Neural cell (in vitro differentiated cells): ENCODE measurements around the gene FANCC. TPM values are rescaled to one million over a fixed set of nuclear protein-coding genes. Genes with fewer than 3 reads are reported as not detected.

ENCODE experiments used
- H2AFZ ChIP-seq: fragments of 200-600, 300-800 bp; sonication (generic), shearing (Covaris generic); 2 replicates; pipeline ENCODE4 v1.6.0; 2014; ENCODE audit warnings: low read depth, mild to moderate bottlenecking, antibody characterized with exemption, low read length, moderate library complexity
- H3F3A ChIP-seq: fragments of 200-600 bp; shearing (Covaris generic); 2 replicates; pipeline ENCODE4 v1.6.1; 2016; ENCODE audit warnings: mild to moderate bottlenecking, moderate library complexity, mixed read lengths, antibody characterized with exemption, low read length; ENCODE audit not compliant: insufficient read depth, poor library complexity, severe bottlenecking
- H3K27ac ChIP-seq: fragments of 200-600, 300-800 bp; sonication (generic), shearing (Covaris generic); 2 replicates; pipeline ENCODE4 v1.5.1; 2014; ENCODE audit warnings: mild to moderate bottlenecking, low read length, moderate library complexity
- H3K27me3 ChIP-seq: fragments of 300-800, 200-600 bp; sonication (generic), shearing (Covaris generic); 2 replicates; pipeline ENCODE4 v1.6.0; 2014; ENCODE audit warnings: mild to moderate bottlenecking, low read depth, low read length, moderate library complexity; ENCODE audit not compliant: insufficient read depth
- H3K36me3 ChIP-seq: fragments of 300-800, 200-600 bp; sonication (generic), shearing (Covaris generic); 2 replicates; pipeline ENCODE4 v1.5.1; 2014; ENCODE audit warnings: mild to moderate bottlenecking, antibody characterized with exemption, low read length, moderate library complexity; ENCODE audit not compliant: insufficient read depth
- H3K4me2 ChIP-seq: fragments of 300-800, 200-600 bp; sonication (generic), shearing (Covaris generic); 2 replicates; pipeline ENCODE4 v1.6.0; 2014; ENCODE audit warnings: mild to moderate bottlenecking, low read length
- H3K4me3 ChIP-seq: fragments of 300-800, 200-600 bp; sonication (generic), shearing (Covaris generic); 2 replicates; pipeline ENCODE4 v1.5.1; 2014; ENCODE audit warnings: mild to moderate bottlenecking, low read length, moderate library complexity
- H3K79me2 ChIP-seq: fragments of 200-600 bp; shearing (Covaris generic); replicated peaks from 2 replicates; pipeline ENCODE4 v1.6.0; 2014; ENCODE audit warnings: mild to moderate bottlenecking, low read length, moderate library complexity; ENCODE audit not compliant: insufficient read depth
- H3K9ac ChIP-seq: fragments of 300-800, 200-600 bp; sonication (generic), shearing (Covaris generic); 2 replicates; pipeline ENCODE4 v1.6.1; 2016; ENCODE audit warnings: mild to moderate bottlenecking, low read length, mixed read lengths
- H3K9me2 ChIP-seq: fragments of 200-600 bp; shearing (Covaris generic); 2 replicates; pipeline ENCODE4 v1.6.1; 2016; ENCODE audit warnings: mild to moderate bottlenecking, low read length, mixed read lengths; ENCODE audit not compliant: insufficient read depth
- H3K9me3 ChIP-seq: fragments of 200-600, 300-800 bp; sonication (generic), shearing (Covaris generic); 2 replicates; pipeline ENCODE4 v1.6.1; 2016; ENCODE audit warnings: mild to moderate bottlenecking, mixed run types, low read length, moderate library complexity, mixed read lengths
- H4K20me1 ChIP-seq: fragments of 200-600 bp; shearing (Covaris generic); 2 replicates; pipeline ENCODE4 v1.6.1; 2016; ENCODE audit warnings: mild to moderate bottlenecking, mixed run types; ENCODE audit not compliant: insufficient read depth
- CTCF ChIP-seq: fragments of 450-650 bp; IDR thresholded peaks from 2 replicates; pipeline ENCODE4 v1.5.1; 2014; ENCODE audit warnings: antibody characterized with exemption, mild to moderate bottlenecking, moderate library complexity; ENCODE audit not compliant: poor library complexity, severe bottlenecking
- EP300 ChIP-seq: fragments of 450-650 bp; conservative IDR thresholded peaks from 2 replicates; pipeline ENCODE4 v1.6.1; 2014; ENCODE audit warnings: antibody characterized with exemption, mild to moderate bottlenecking, moderate library complexity; ENCODE audit not compliant: poor library complexity, severe bottlenecking
- EZH2 ChIP-seq: fragments of 200-600, 300-800 bp; shearing (Covaris generic), sonication (generic); IDR thresholded peaks from 2 replicates; pipeline ENCODE4 v1.6.1; 2014; ENCODE audit warnings: antibody characterized with exemption, low read length, borderline replicate concordance, mild to moderate bottlenecking; ENCODE audit not compliant: insufficient read depth, poor library complexity, severe bottlenecking
- MXI1 ChIP-seq: fragments of 450-650 bp; conservative IDR thresholded peaks from 2 replicates; pipeline ENCODE4 v1.6.1; 2014; ENCODE audit warnings: antibody characterized with exemption, mild to moderate bottlenecking; ENCODE audit not compliant: poor library complexity, severe bottlenecking
- POLR2AphosphoS5 ChIP-seq: IDR thresholded peaks from 2 replicates; pipeline ENCODE4 v1.6.1; 2012
- RAD21 ChIP-seq: fragments of 450-650 bp; conservative IDR thresholded peaks from 2 replicates; pipeline ENCODE4 v1.6.1; 2014; ENCODE audit warnings: antibody characterized with exemption, mild to moderate bottlenecking, moderate library complexity
- REST ChIP-seq: IDR thresholded peaks from 2 replicates; pipeline ENCODE4 v1.6.1; 2012; ENCODE audit warnings: borderline replicate concordance
- SMC3 ChIP-seq: fragments of 450-650 bp; conservative IDR thresholded peaks from 2 replicates; pipeline ENCODE4 v1.6.1; 2014; ENCODE audit warnings: antibody characterized with exemption, mild to moderate bottlenecking, moderate library complexity; ENCODE audit not compliant: poor library complexity
- TAF1 ChIP-seq: IDR thresholded peaks from 2 replicates; pipeline ENCODE4 v1.6.1; 2012; ENCODE audit warnings: low read depth
- polyA plus RNA-seq: library from polyadenylated mRNA; depleted of rRNA; stranded (reverse); fragments of >200 nt; gene quantifications from 2 replicates; pipeline ENCODE4 v1.2.3, GENCODE V29; 2014

FANCC gene
- polyA plus RNA-seq, 1 donor from 2014 or later = 9.7 TPM

- H3K9ac ChIP-seq = no peak overlapping the region
- no peak overlapping the region for H3K4me2 ChIP-seq
- H3K79me2 ChIP-seq = no peaks in the 10 kb centered on the region
- no peaks in the 10 kb centered on the region for H3F3A ChIP-seq
- H3K9me2 ChIP-seq = no peaks in the 10 kb centered on the region
- H3K4me3 ChIP-seq = no peak overlapping the region
- TF ChIP-seq REST = no peak
- TF ChIP-seq MXI1 = no peak
- TF ChIP-seq CTCF = no peak
- no peak for TF ChIP-seq POLR2AphosphoS5
- TF ChIP-seq SMC3 = no peak
- no peak for TF ChIP-seq RAD21
- no peak overlapping the region for H2AFZ ChIP-seq
- no peaks in the 10 kb centered on the region for H4K20me1 ChIP-seq
- no peak overlapping the region for H3K27ac ChIP-seq
- no peaks in the 10 kb centered on the region for H3K27me3 ChIP-seq
- H3K36me3 ChIP-seq = no peaks in the 10 kb centered on the region
- no peaks in the 10 kb centered on the region for H3K9me3 ChIP-seq
These were observed 219.1 kb downstream of the FANCC start for GRCh38 chr9:95098391-95098921.

GRCh38 chr9:95097279-95097678, 220.2 kb downstream of the FANCC start:
- H3K27ac ChIP-seq = no peak overlapping the region
- no peaks in the 10 kb centered on the region for H3K9me3 ChIP-seq
- no peaks in the 10 kb centered on the region for H3K79me2 ChIP-seq
- TF ChIP-seq EZH2 (no peak), TAF1 (no peak), POLR2AphosphoS5 (no peak), EP300 (no peak), MXI1 (no peak), SMC3 (no peak)
- H3K4me3 ChIP-seq = no peak overlapping the region
- H4K20me1 ChIP-seq = no peaks in the 10 kb centered on the region
- no peaks in the 10 kb centered on the region for H3K27me3 ChIP-seq
- H2AFZ ChIP-seq = no peak overlapping the region
- H3K4me2 ChIP-seq = no peak overlapping the region
- no peaks in the 10 kb centered on the region for H3K36me3 ChIP-seq
- no peaks in the 10 kb centered on the region for H3F3A ChIP-seq
- no peaks in the 10 kb centered on the region for H3K9me2 ChIP-seq
- H3K9ac ChIP-seq = no peak overlapping the region
